ENCODE data around the gene RDH5. TPM values are rescaled to one million over a fixed set of nuclear protein-coding genes. Genes with fewer than 3 reads are reported as not detected.

Gene RDH5
- total RNA-seq, 1 donor from 2014 or later, result 3.6 TPM

- H3K4me3 ChIP-seq (ENCODE audit: low read depth, low read length), result no peak overlapping the region
- H3K27me3 ChIP-seq (ENCODE audit: control insufficient read depth, insufficient read depth, low read length), result no peaks in the 10 kb centered on the region
- DNase-seq (ENCODE audit: low read depth), result no peak
- no peaks in the 10 kb centered on the region for H3K36me3 ChIP-seq (ENCODE audit: control insufficient read depth, insufficient read depth, low read length)
- TF ChIP-seq, protein P1, sequence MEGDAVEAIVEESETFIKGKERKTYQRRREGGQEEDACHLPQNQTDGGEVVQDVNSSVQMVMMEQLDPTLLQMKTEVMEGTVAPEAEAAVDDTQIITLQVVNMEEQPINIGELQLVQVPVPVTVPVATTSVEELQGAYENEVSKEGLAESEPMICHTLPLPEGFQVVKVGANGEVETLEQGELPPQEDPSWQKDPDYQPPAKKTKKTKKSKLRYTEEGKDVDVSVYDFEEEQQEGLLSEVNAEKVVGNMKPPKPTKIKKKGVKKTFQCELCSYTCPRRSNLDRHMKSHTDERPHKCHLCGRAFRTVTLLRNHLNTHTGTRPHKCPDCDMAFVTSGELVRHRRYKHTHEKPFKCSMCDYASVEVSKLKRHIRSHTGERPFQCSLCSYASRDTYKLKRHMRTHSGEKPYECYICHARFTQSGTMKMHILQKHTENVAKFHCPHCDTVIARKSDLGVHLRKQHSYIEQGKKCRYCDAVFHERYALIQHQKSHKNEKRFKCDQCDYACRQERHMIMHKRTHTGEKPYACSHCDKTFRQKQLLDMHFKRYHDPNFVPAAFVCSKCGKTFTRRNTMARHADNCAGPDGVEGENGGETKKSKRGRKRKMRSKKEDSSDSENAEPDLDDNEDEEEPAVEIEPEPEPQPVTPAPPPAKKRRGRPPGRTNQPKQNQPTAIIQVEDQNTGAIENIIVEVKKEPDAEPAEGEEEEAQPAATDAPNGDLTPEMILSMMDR (IDR thresholded peaks at IDR 0.05; ENCODE audit: insufficient read depth, low read length, poor library complexity, severe bottlenecking), result no peak
Observed at GRCh38 chr12:55718015-55718414, 2.2 kb upstream of the RDH5 start.

DNA sequence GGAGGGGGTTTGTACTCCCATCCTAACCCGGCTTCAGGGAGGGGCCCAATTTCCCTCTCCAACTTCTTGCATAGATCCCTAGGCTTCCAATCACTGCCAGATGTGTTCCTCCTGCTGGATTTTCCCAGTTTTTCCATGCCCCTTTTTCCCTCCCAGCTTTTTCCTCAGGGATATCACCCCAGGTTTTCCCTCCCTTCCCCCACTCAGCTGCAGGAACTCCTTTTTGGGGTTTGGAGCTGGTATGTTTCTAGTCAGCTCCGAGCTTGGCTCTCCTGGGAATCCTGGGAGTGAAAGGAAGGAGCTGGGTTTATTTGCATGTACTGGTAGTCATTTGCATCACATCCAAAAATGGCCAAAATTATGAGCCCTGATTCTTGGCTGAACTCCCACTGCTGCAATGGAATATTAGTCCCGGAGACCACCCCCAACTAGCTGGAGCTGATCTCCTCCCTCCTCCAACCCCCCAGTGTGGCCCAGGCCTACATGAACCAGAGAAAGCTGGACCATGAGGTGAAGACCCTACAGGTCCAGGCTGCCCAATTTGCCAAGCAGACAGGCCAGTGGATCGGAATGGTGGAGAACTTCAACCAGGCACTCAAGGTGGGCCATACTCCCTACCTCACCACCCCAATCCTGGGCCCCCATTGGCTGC, 1.4 kb upstream of the RDH5 start:
- DNase-seq (ENCODE audit: low read depth), result no peak
- TF ChIP-seq, protein P1 (IDR thresholded peaks at IDR 0.05; ENCODE audit: insufficient read depth, low read length, poor library complexity, severe bottlenecking), result no peak
- Histone ChIP-seq H3K27me3 (ENCODE audit: control insufficient read depth, insufficient read depth, low read length) (no peaks in the 10 kb centered on the region), H3K36me3 (ENCODE audit: control insufficient read depth, insufficient read depth, low read length) (no peaks in the 10 kb centered on the region), H3K4me3 (ENCODE audit: low read depth, low read length) (no peak overlapping the region)

DNA sequence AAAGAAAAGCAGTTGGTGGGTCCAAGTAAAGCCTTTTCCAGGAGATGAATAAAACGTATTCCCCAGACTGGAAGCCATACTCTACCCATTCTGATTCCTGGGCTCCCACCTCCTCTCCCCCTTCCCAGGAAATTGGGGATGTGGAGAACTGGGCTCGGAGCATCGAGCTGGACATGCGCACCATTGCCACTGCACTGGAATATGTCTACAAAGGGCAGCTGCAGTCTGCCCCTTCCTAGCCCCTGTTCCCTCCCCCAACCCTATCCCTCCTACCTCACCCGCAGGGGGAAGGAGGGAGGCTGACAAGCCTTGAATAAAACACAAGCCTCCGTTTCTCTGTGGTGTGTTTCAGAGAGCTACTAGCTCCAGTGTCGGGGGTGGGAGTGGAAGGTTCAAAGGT, 822 bp upstream of the RDH5 start:
- TF ChIP-seq, protein P1 (IDR thresholded peaks at IDR 0.05; ENCODE audit: insufficient read depth, low read length, poor library complexity, severe bottlenecking), result no peak
- H3K36me3 ChIP-seq (ENCODE audit: control insufficient read depth, insufficient read depth, low read length), result peaks cover 2% of the 10 kb centered on the region

DNA sequence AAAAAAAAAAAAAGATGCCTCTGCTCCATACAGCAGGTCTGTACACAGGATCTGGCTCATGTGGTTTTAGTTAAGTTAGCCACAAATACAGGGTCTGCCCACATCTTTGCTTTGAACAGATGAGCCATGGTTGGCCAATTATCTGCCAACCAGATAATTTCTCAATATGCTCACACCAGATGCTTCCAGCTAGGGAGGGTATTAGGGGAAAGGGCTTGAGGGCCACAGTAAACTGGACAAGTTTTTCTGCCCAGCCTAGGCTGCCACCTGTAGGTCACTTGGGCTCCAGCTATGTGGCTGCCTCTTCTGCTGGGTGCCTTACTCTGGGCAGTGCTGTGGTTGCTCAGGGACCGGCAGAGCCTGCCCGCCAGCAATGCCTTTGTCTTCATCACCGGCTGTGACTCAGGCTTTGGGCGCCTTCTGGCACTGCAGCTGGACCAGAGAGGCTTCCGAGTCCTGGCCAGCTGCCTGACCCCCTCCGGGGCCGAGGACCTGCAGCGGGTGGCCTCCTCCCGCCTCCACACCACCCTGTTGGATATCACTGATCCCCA, 776 bp downstream of the RDH5 start:
- no peak for DNase-seq (ENCODE audit: low read depth)
- no peaks in the 10 kb centered on the region for H3K27me3 ChIP-seq (ENCODE audit: control insufficient read depth, insufficient read depth, low read length)
- no peak overlapping the region for H3K4me3 ChIP-seq (ENCODE audit: low read depth, low read length)
- peaks cover 2% of the 10 kb centered on the region for H3K36me3 ChIP-seq (ENCODE audit: control insufficient read depth, insufficient read depth, low read length)
- TF ChIP-seq, protein P1 (IDR thresholded peaks at IDR 0.05; ENCODE audit: insufficient read depth, low read length, poor library complexity, severe bottlenecking), result peak; percentile 73

More for the DNA sequence above, 822 bp upstream of the RDH5 start:
- no peak for DNase-seq (ENCODE audit: low read depth)
- Histone ChIP-seq H3K4me3 (ENCODE audit: low read depth, low read length) (no peak overlapping the region), H3K27me3 (ENCODE audit: control insufficient read depth, insufficient read depth, low read length) (no peaks in the 10 kb centered on the region)

DNA sequence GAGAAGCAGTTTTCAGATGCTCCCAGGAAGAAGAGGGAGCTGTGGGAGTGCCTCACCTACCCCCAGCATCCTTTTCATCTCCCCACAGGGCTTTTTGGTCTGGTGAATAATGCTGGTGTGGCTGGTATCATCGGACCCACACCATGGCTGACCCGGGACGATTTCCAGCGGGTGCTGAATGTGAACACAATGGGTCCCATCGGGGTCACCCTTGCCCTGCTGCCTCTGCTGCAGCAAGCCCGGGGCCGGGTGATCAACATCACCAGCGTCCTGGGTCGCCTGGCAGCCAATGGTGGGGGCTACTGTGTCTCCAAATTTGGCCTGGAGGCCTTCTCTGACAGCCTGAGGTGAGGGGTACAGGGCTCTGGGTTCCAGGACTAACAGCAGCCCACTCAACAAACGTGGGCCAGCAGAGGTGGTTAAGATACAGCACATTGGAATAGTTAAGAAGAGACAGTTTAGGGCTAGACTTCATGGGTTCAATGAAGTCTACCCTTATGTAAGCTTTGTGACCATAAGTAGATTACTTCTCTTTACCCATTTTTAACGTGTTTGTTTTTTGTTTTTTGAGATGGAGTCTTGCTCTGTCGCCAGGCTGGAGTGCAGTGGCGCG, 1.5 kb downstream of the RDH5 start:
- TF ChIP-seq, protein P1 (IDR thresholded peaks at IDR 0.05; ENCODE audit: insufficient read depth, low read length, poor library complexity, severe bottlenecking), result no peak
- peaks cover 2% of the 10 kb centered on the region for H3K36me3 ChIP-seq (ENCODE audit: control insufficient read depth, insufficient read depth, low read length)

More for the DNA sequence above, 1.5 kb downstream of the RDH5 start:
- DNase-seq (ENCODE audit: low read depth), result no peak
- H3K4me3 ChIP-seq (ENCODE audit: low read depth, low read length), result no peak overlapping the region
- H3K27me3 ChIP-seq (ENCODE audit: control insufficient read depth, insufficient read depth, low read length), result no peaks in the 10 kb centered on the region

All from kidney epithelial cell (primary cell).